ENCODE results near the gene ITIH4. TPM values are rescaled to one million over a fixed set of nuclear protein-coding genes. Genes with fewer than 3 reads are reported as not detected.

ITIH4 gene
- total and polyA plus RNA-seq, 4 donors, result 4.5 to 33.8 (median 12.0) TPM

DNA sequence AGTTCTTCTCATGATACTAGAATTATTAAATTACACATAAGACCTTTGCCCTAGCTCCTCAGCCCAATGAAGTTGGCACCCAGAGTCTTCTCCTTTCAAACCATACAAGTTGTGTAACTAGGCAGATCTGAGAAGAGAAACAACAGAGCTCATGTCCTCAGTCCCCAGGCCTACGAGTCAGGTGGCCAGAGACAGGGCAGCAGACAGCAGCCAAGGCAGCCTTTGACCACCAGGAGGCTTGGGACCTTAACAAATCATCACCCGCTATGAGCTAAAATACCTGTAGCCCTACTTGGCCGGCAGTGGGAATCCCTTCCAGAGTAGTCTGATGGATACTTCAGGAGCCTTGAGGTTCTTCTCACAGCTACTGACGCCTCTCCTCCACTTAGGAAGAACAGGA is 48.6 kb upstream of the ITIH4 start:
- 94 to 97% methylated on average over 4 of the region's 4 CpGs for WGBS, 2 donors
- ATAC-seq (ENCODE audit: insufficient read depth, low FRiP score), result no peak

DNA sequence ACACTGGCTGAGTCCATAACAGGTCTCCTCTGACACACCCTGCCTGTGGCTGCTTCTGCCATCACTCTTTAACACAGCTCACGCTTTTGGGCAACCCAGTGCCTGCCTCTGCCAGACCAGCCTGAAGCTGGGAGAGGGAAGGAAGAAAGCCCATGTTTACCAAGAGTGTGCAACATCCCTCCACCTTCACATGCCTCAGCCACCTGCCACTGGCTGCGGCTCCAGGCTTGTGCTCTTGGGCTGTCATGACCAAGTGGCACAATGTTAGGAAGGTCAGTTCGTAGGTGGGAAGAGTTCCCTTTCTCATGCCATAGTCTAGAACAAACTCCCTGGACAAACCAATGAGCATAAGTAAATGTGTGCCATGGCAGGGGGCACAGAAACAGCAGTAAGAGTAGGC is 46.6 kb upstream of the ITIH4 start:
- TF ChIP-seq CTCF (IDR thresholded peaks at IDR 0.05; ENCODE audit: control extremely low read depth, extremely low read depth), result no peak
- peaks cover 0 to 4% (median 2%) of the 10 kb centered on the region in 4 donors for H3K36me3 ChIP-seq (ENCODE audit: control insufficient read depth in 4 of 4, insufficient read depth in 4 of 4, low read length in 4 of 4)
- H3K27me3 ChIP-seq (ENCODE audit: control insufficient read depth in 3 of 3, insufficient read depth in 3 of 3, low read length in 2 of 3), result no peaks in the 10 kb centered on the region
- DNase-seq (no peak), ATAC-seq (ENCODE audit: insufficient read depth, low FRiP score) (no peak)
- H3K9ac ChIP-seq (ENCODE audit: insufficient read depth in 1 of 2, low read length in 2 of 2), result no peak overlapping the region
- H3K27ac ChIP-seq (ENCODE audit: low read depth in 1 of 2, low read length in 1 of 2), result no peak overlapping the region
- H3K9me3 ChIP-seq (ENCODE audit: control insufficient read depth in 4 of 4, insufficient read depth in 3 of 4, low read length in 3 of 4), result no peaks in the 10 kb centered on the region
- WGBS, 2 donors, result 64 to 90% methylated on average over 3 of the region's 3 CpGs
- H3K4me1 ChIP-seq (ENCODE audit: control insufficient read depth in 5 of 5, insufficient read depth in 5 of 5, low read length in 5 of 5), result peaks cover 0 to 5% (median 0%) of the 10 kb centered on the region in 5 donors
- no peak overlapping the region for H3K4me3 ChIP-seq

More for the DNA sequence above, 48.6 kb upstream of the ITIH4 start:
- no peak for DNase-seq
- Histone ChIP-seq H3K36me3 (ENCODE audit: control insufficient read depth in 4 of 4, insufficient read depth in 4 of 4, low read length in 4 of 4) (peaks cover 0 to 4% (median 2%) of the 10 kb centered on the region in 4 donors), H3K4me1 (ENCODE audit: control insufficient read depth in 5 of 5, insufficient read depth in 5 of 5, low read length in 5 of 5) (peaks cover 0 to 7% (median 0%) of the 10 kb centered on the region in 5 donors), H3K27me3 (ENCODE audit: control insufficient read depth in 3 of 3, insufficient read depth in 3 of 3, low read length in 2 of 3) (no peaks in the 10 kb centered on the region), H3K9ac (ENCODE audit: insufficient read depth in 1 of 2, low read length in 2 of 2) (no peak overlapping the region), H3K9me3 (ENCODE audit: control insufficient read depth in 4 of 4, insufficient read depth in 3 of 4, low read length in 3 of 4) (no peaks in the 10 kb centered on the region), H3K27ac (ENCODE audit: low read depth in 1 of 2, low read length in 1 of 2) (no peak overlapping the region), H3K4me3 (no peak overlapping the region)
- no peak for TF ChIP-seq CTCF (IDR thresholded peaks at IDR 0.05; ENCODE audit: control extremely low read depth, extremely low read depth)

GRCh38 chr3:52874864-52875587 is 44.6 kb upstream of the ITIH4 start:
- DNase-seq (no peak), ATAC-seq (ENCODE audit: insufficient read depth, low FRiP score) (no peak)
- H3K36me3 ChIP-seq (ENCODE audit: control insufficient read depth in 4 of 4, insufficient read depth in 4 of 4, low read length in 4 of 4), result peaks cover 0 to 4% (median under 1%) of the 10 kb centered on the region in 4 donors
- no peak overlapping the region for H3K9ac ChIP-seq (ENCODE audit: insufficient read depth in 1 of 2, low read length in 2 of 2)
- 84 to 89% methylated on average over 9 of the region's 9 CpGs for WGBS, 2 donors
- H3K27me3 ChIP-seq (ENCODE audit: control insufficient read depth in 3 of 3, insufficient read depth in 3 of 3, low read length in 2 of 3), result no peaks in the 10 kb centered on the region
- peaks cover 0 to 2% (median 0%) of the 10 kb centered on the region in 5 donors for H3K4me1 ChIP-seq (ENCODE audit: control insufficient read depth in 5 of 5, insufficient read depth in 5 of 5, low read length in 5 of 5)
- H3K4me3 ChIP-seq, result no peak overlapping the region
- H3K9me3 ChIP-seq (ENCODE audit: control insufficient read depth in 4 of 4, insufficient read depth in 3 of 4, low read length in 3 of 4), result no peaks in the 10 kb centered on the region
- H3K27ac ChIP-seq (ENCODE audit: low read depth in 1 of 2, low read length in 1 of 2), result no peak overlapping the region
- no peak for TF ChIP-seq CTCF (IDR thresholded peaks at IDR 0.05; ENCODE audit: control extremely low read depth, extremely low read depth)

Data from lung (tissue), 12 donors.